Measurements from ENCODE around the gene PGF.

PGF gene

DNA sequence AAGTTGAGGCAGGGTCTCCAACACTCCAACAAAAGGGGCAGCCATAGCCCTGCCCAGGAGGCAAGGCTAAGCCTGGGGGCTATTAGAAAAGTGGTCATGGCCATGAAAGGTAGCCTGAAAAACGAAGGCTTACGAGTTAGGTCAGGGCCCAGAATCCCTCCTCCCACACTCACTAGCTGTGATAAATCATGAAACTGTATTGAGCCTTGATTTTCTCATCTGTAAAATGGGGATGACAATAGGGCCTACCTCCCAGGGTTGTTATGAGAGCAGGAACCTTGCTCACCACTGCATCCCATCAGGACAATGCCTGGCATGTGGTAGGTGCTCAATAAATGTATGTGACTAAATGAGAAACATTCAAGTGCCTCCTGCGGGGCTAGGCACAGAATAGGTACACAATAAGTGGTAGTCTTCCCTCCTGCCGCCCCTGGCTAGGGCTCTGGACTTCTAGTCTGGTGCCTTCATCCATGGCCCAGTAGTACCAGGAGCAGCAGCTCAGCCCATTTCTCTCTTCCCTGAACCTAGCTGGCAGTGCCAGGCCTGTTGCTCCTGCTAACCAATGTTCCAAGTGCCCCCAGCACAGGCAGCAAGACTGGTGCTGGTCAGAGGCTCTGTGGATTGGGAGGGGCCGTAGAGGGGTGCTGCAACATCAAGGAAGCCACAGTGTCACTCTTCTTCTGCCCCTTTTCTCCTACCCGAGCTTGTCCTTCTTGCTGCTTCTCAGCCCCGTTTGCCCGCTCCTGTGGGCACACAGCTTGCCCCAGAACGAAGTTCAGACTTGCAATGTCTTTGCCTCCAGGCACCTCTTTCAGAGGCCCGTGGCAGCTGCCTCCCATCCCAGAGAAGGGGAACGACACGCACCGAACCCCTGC lies 7.8 kb downstream of the PGF start:
- H3K4me3 ChIP-seq (replicated peaks in 1 of 2; ENCODE audit: low read depth in 2 of 2, low read length in 2 of 2), result no peak overlapping the region
- DNase-seq (ENCODE audit: low read depth in 2 of 2), result no peak
- TF ChIP-seq, protein P1, sequence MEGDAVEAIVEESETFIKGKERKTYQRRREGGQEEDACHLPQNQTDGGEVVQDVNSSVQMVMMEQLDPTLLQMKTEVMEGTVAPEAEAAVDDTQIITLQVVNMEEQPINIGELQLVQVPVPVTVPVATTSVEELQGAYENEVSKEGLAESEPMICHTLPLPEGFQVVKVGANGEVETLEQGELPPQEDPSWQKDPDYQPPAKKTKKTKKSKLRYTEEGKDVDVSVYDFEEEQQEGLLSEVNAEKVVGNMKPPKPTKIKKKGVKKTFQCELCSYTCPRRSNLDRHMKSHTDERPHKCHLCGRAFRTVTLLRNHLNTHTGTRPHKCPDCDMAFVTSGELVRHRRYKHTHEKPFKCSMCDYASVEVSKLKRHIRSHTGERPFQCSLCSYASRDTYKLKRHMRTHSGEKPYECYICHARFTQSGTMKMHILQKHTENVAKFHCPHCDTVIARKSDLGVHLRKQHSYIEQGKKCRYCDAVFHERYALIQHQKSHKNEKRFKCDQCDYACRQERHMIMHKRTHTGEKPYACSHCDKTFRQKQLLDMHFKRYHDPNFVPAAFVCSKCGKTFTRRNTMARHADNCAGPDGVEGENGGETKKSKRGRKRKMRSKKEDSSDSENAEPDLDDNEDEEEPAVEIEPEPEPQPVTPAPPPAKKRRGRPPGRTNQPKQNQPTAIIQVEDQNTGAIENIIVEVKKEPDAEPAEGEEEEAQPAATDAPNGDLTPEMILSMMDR (IDR thresholded peaks at IDR 0.05; ENCODE audit: low read depth, low read length), result no peak

GRCh38 chr14:74946659-74947281 lies 8.6 kb downstream of the PGF start:
- TF ChIP-seq, protein P1 (IDR thresholded peaks at IDR 0.05; ENCODE audit: low read depth, low read length), result no peak

GRCh38 chr14:74945852-74946658 lies 9.3 kb downstream of the PGF start:
- peak; percentile 75 to 76 for DNase-seq (ENCODE audit: low read depth in 2 of 2)
- TF ChIP-seq, protein P1 (IDR thresholded peaks at IDR 0.05; ENCODE audit: low read depth, low read length), result peak; percentile 96
- H3K4me3 ChIP-seq (replicated peaks in 1 of 2; ENCODE audit: low read depth in 2 of 2, low read length in 2 of 2), result no peak overlapping the region

More at GRCh38 chr14:74946659-74947281, 8.6 kb downstream of the PGF start:
- DNase-seq (ENCODE audit: low read depth in 2 of 2), result no peak
- H3K4me3 ChIP-seq (replicated peaks in 1 of 2; ENCODE audit: low read depth in 2 of 2, low read length in 2 of 2), result no peak overlapping the region

DNA sequence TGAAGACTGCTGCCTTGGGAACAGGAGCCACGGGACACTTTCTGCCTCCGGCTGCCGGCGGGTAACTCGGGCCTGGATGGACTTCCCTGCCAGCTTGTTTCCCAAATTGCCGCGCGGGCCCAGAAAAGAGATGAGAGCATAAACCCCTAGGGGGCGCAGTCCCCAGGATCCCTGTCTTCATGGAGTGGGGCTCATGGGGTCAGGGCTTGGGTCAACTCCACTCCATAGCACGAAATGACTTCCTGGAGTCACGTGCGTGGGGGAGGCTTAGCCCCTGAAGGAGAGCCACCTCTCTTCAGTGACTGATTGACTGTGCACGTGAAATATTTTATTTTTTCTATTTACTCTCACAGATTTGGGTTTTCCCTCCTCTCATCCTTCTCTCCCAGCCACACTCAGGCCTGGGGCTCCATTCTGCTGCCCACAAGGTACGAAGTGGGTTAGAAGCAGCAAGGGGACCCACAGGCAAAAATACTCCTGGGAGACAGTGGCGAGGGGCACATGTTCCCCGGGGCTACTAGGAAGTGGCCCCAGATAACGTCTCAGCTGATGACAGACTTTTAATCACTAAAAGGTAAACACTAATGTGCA lies 10.0 kb downstream of the PGF start:
- TF ChIP-seq, protein P1 (IDR thresholded peaks at IDR 0.05; ENCODE audit: low read depth, low read length), result peak; percentile 60
- DNase-seq (ENCODE audit: low read depth in 2 of 2), result peak; percentile 32
- no peak overlapping the region for H3K4me3 ChIP-seq (replicated peaks in 1 of 2; ENCODE audit: low read depth in 2 of 2, low read length in 2 of 2)

- no peak for DNase-seq (ENCODE audit: low read depth in 2 of 2)
- TF ChIP-seq, protein P1 (IDR thresholded peaks at IDR 0.05; ENCODE audit: low read depth, low read length), result no peak
- no peak overlapping the region for H3K4me3 ChIP-seq (replicated peaks in 1 of 2; ENCODE audit: low read depth in 2 of 2, low read length in 2 of 2)
These were observed 12.8 kb downstream of the PGF start for GRCh38 chr14:74942608-74943007.

GRCh38 chr14:74942181-74942580 lies 13.2 kb downstream of the PGF start:
- TF ChIP-seq, protein P1 (IDR thresholded peaks at IDR 0.05; ENCODE audit: low read depth, low read length), result no peak
- DNase-seq (ENCODE audit: low read depth in 2 of 2), result no peak
- H3K4me3 ChIP-seq (replicated peaks in 1 of 2; ENCODE audit: low read depth in 2 of 2, low read length in 2 of 2), result no peak overlapping the region

Data from cardiac fibroblast (primary cell).